CD4-positive, alpha-beta T cell (primary cell): ENCODE data around the gene RAMP1. TPM values are rescaled to one million over a fixed set of nuclear protein-coding genes. Genes with fewer than 3 reads are reported as not detected.
"Not testable (repeated sequence)": the region's sequence is repeated elsewhere in the genome, so short reads cannot be mapped to it uniquely, and the experiment has no call there.

Experiments used
- ATAC-seq: fragments of 200-7000 bp; cut with Tn5 transposase; one replicate; pipeline ENCODE4 v1.10.0; 2022; ENCODE audit warnings: mild to moderate bottlenecking; ENCODE audit not compliant: poor library complexity
- CTCF ChIA-PET: fragments of 350-600 bp; sonication (Branson Sonifier 250); formaldehyde crosslinking; loops from one replicate; lab custom pipeline; 2021; ENCODE audit warnings: antibody characterized with exemption, inconsistent platforms; lab: Charles Lee
- POLR2A ChIA-PET: fragments of 350-600 bp; sonication (Branson Sonifier 250); formaldehyde crosslinking; loops from one replicate; lab custom pipeline; 2021; ENCODE audit warnings: antibody characterized with exemption, inconsistent platforms; lab: Charles Lee
- DNase-seq, 14 experiments: peaks; one replicate each; pipeline ENCODE4 v3.0.0-alpha.2; 2013 to 2020; ENCODE audit warnings: mixed read lengths in 2 of 14
- H3K27ac ChIP-seq, 2 donors: one replicate each; pipeline versions ENCODE4 v1.5.1 to v1.7.0; 2013; ENCODE audit warnings: low read length in 2 of 2, low read depth in 1 of 2, mild to moderate bottlenecking in 1 of 2
- H3K27me3 ChIP-seq, 2 experiments: 1 replicate in 1 of 2; 2 replicates in 1 of 2; pipeline versions ENCODE4 v1.6.1 to v1.7.0; 2013; ENCODE audit warnings: low read length in 2 of 2, control low read depth in 1 of 2, mild to moderate bottlenecking in 1 of 2, moderate library complexity in 1 of 2; ENCODE audit not compliant: insufficient read depth in 2 of 2, control insufficient read depth in 1 of 2
- H3K36me3 ChIP-seq: one replicate; pipeline ENCODE4 v1.6.1; 2013; ENCODE audit warnings: low read length, control low read depth; ENCODE audit not compliant: insufficient read depth
- H3K4me1 ChIP-seq: one replicate; pipeline ENCODE4 v1.6.1; 2013; ENCODE audit warnings: low read length, control low read depth; ENCODE audit not compliant: insufficient read depth
- H3K4me3 ChIP-seq: one replicate; pipeline ENCODE4 v1.5.1; 2013; ENCODE audit warnings: mild to moderate bottlenecking, low read length, moderate library complexity
- H3K9me3 ChIP-seq, 2 experiments: 1 replicate in 1 of 2; 2 replicates in 1 of 2; pipeline versions ENCODE4 v1.6.1 to v1.7.0; 2013; ENCODE audit warnings: low read length in 2 of 2, mild to moderate bottlenecking in 2 of 2, control low read depth in 1 of 2, moderate library complexity in 1 of 2; ENCODE audit not compliant: control insufficient read depth in 1 of 2, insufficient read depth in 1 of 2
- H3K27ac Mint-ChIP-seq: one replicate; pipeline ENCODE4 v1.8.0; 2020; ENCODE audit warnings: mixed read lengths
- H3K27me3 Mint-ChIP-seq: one replicate; pipeline ENCODE4 v1.8.0; 2021; ENCODE audit warnings: mixed read lengths
- H3K36me3 Mint-ChIP-seq: one replicate; pipeline ENCODE4 v1.8.0; 2021; ENCODE audit warnings: low read depth, mixed read lengths
- H3K4me1 Mint-ChIP-seq: one replicate; pipeline ENCODE4 v1.8.0; 2021; ENCODE audit warnings: low read depth, mixed read lengths
- H3K4me3 Mint-ChIP-seq: one replicate; pipeline ENCODE4 v1.8.0; 2020; ENCODE audit warnings: mild to moderate bottlenecking, mixed read lengths
- H3K9me3 Mint-ChIP-seq: one replicate; pipeline ENCODE4 v1.8.0; 2020; ENCODE audit warnings: mixed read lengths
- intact Hi-C, 2 experiments: fragments of 100-400 bp; cut with DNase I in 1 of 2; cut with micrococcal nuclease in 1 of 2; formaldehyde crosslinking; loops; one replicate each; pipeline versions ENCODE4 v1.15.1 to v1.9.0; 2023 to 2025; cut with DNase I, micrococcal nuclease
- total RNA-seq, 174 experiments: library from RNA in 2 of 174; stranded (reverse) in 2 of 174; gene quantifications; one replicate each; pipeline ENCODE4 v1.2.3 and lab custom pipeline; 2021 to 2026
- TF ChIP-seq, protein P1 (sequence below): fragments of 200-600 bp; IDR thresholded peaks from one replicate; pipeline ENCODE4 v1.8.0; 2022; ENCODE audit warnings: antibody characterized with exemption, mild to moderate bottlenecking

The RAMP1 gene
- total RNA-seq, 2 experiments from 2014 or later = not detected

DNA sequence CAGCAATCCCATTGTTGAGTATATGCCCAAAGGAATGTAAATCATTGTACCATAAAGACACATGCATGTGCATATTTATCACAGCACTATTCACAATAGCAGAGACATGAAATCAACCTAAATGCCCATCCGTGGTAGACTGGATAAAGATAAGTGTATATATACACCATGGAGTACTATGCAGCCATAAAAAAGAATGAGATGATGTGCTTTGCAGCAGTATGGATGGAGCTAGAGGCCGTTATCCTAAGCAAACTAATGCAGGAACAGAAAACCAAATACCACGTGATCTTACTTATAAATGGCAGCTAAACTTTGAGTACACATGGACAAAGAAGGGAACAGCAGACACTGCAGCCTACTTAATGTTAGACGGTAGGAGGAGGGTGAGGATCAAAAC is 18.4 kb upstream of the RAMP1 start:
- no peak overlapping the region for H3K4me3 ChIP-seq
- DNase-seq (no peak), ATAC-seq (no peak)
- peaks cover 2% of the 10 kb centered on the region for H3K9me3 Mint-ChIP-seq
- H3K27me3 Mint-ChIP-seq = no peaks in the 10 kb centered on the region
- intact Hi-C loops = no loop called here
- ChIA-PET POLR2A (no interaction called here), CTCF (no interaction called here)
- H3K27ac Mint-ChIP-seq = no peak overlapping the region
- H3K4me3 Mint-ChIP-seq = no peak overlapping the region
- H3K27ac ChIP-seq = no peak overlapping the region
- H3K27me3 ChIP-seq = no peaks in the 10 kb centered on the region
- no peaks in the 10 kb centered on the region for H3K4me1 Mint-ChIP-seq
- no peaks in the 10 kb centered on the region for H3K36me3 ChIP-seq
- H3K36me3 Mint-ChIP-seq = no peaks in the 10 kb centered on the region
- H3K9me3 ChIP-seq = no peaks in the 10 kb centered on the region
- TF ChIP-seq, protein P1, sequence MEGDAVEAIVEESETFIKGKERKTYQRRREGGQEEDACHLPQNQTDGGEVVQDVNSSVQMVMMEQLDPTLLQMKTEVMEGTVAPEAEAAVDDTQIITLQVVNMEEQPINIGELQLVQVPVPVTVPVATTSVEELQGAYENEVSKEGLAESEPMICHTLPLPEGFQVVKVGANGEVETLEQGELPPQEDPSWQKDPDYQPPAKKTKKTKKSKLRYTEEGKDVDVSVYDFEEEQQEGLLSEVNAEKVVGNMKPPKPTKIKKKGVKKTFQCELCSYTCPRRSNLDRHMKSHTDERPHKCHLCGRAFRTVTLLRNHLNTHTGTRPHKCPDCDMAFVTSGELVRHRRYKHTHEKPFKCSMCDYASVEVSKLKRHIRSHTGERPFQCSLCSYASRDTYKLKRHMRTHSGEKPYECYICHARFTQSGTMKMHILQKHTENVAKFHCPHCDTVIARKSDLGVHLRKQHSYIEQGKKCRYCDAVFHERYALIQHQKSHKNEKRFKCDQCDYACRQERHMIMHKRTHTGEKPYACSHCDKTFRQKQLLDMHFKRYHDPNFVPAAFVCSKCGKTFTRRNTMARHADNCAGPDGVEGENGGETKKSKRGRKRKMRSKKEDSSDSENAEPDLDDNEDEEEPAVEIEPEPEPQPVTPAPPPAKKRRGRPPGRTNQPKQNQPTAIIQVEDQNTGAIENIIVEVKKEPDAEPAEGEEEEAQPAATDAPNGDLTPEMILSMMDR = no peak
- no peaks in the 10 kb centered on the region for H3K4me1 ChIP-seq

DNA sequence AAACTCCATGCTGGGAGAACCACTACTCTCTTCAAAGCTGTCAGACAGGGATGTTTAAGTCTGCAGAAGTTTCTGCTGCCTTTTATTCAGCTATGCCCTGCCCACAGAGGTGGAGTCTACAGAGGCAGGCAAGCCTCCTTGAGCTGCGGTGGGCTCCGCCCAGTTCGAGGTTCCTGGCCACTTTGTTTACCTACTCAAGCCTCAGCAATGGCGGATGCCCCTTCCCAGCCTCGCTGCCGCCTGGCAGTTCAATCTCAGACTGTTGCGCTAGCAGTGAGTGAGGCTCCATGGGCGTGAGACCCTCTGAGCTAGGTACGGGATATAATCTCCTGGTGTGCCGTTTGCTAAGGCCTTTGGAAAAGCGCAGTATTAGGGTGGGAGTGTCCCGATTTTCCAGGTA is 10.5 kb upstream of the RAMP1 start:
- H3K36me3 Mint-ChIP-seq, H3K27ac Mint-ChIP-seq, H3K4me3 Mint-ChIP-seq, H3K27me3 Mint-ChIP-seq, DNase-seq, H3K4me1 ChIP-seq, H3K27me3 ChIP-seq, CTCF ChIA-PET, H3K36me3 ChIP-seq, H3K9me3 ChIP-seq, H3K27ac ChIP-seq, ATAC-seq, H3K4me1 Mint-ChIP-seq, POLR2A ChIA-PET, H3K9me3 Mint-ChIP-seq, H3K4me3 ChIP-seq, intact Hi-C loops: not testable (repeated sequence)

DNA sequence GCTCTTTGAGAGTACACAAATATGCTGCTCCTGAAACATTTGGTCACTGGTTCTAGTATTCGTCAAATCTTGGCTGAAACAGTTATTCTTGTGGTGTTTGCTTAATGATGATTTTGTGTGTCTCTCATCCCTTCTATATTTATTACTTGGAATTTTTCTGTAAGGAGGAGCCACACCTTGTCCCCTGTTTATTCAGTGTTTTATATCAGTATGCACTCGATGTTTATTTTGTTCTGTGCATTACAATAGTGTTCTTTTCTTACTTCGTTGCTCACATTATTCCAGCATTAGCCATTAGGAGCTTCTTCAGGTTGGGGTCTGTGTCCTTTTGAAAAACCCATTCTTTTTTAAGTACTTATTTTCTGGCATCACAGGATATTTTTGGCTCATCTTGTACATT is 5.1 kb upstream of the RAMP1 start:
- ATAC-seq (no peak), DNase-seq (no peak)
- Mint-ChIP-seq H3K27ac (no peak overlapping the region), H3K4me1 (peaks cover 5% of the 10 kb centered on the region), H3K27me3 (peaks cover 14% of the 10 kb centered on the region), H3K9me3 (no peaks in the 10 kb centered on the region), H3K4me3 (no peak overlapping the region), H3K36me3 (no peaks in the 10 kb centered on the region)
- no peak overlapping the region for H3K27ac ChIP-seq
- peaks cover 0 to 1% of the 10 kb centered on the region in 2 experiments for H3K9me3 ChIP-seq
- H3K4me1 ChIP-seq = peaks cover 13% of the 10 kb centered on the region
- intact Hi-C loops = no loop called here
- no peaks in the 10 kb centered on the region for H3K36me3 ChIP-seq
- H3K4me3 ChIP-seq = no peak overlapping the region
- ChIA-PET CTCF (no interaction called here), POLR2A (no interaction called here)
- TF ChIP-seq, protein P1 = no peak
- H3K27me3 ChIP-seq = peaks cover 7 to 17% of the 10 kb centered on the region in 2 experiments

DNA sequence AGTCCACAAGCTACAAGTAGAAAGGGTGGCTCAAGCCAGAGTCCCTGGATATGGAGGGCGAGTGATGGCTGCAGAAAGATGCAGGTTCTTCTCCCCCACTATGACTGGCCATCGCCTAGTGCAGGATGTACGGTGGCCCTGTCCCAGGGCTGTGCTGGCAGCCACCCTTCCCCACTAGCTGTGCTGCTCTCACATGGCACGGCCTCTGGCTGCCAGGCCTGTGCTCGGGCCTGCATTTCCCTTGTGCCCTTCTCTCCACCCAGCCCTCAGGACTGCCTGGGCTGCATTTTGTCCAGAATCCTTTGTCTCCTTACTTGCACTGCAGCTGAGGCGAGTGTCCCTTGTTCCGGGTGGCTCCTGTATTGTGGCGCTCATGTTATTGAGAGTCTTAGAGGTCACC is 1.6 kb upstream of the RAMP1 start:
- peaks cover 24 to 43% of the 10 kb centered on the region in 2 experiments for H3K27me3 ChIP-seq
- no peaks in the 10 kb centered on the region for H3K9me3 ChIP-seq
- ATAC-seq (no peak), DNase-seq (no peak)
- intact Hi-C loops = loop anchor here (1.0 to 5.0 kb wide), 2 partner anchors 120 to 406 kb away; no protein-coding TSS in a partner anchor
- Mint-ChIP-seq H3K36me3 (no peaks in the 10 kb centered on the region), H3K4me3 (no peak overlapping the region), H3K9me3 (no peaks in the 10 kb centered on the region), H3K27ac (no peak overlapping the region), H3K27me3 (peaks cover 45% of the 10 kb centered on the region), H3K4me1 (peaks cover 5% of the 10 kb centered on the region)
- POLR2A ChIA-PET = interaction anchor here (0.9 kb wide), 2 partner anchors 41 to 406 kb away, joined by 3 read pairs; no protein-coding TSS in a partner anchor
- H3K4me1 ChIP-seq = peaks cover 20% of the 10 kb centered on the region
- H3K4me3 ChIP-seq = no peak overlapping the region
- no peak overlapping the region for H3K27ac ChIP-seq
- TF ChIP-seq, protein P1 = no peak
- H3K36me3 ChIP-seq = no peaks in the 10 kb centered on the region
- CTCF ChIA-PET = no interaction called here
